Measurements from ENCODE around the gene OSMR.

The OSMR gene

GRCh38 chr5:38931731-38932130 is 85.9 kb downstream of the OSMR start:
- no peak for DNase-seq

- no peak for DNase-seq
Observed at GRCh38 chr5:38932854-38933408, 87.1 kb downstream of the OSMR start.

GRCh38 chr5:38935437-38935836 is 89.6 kb downstream of the OSMR start:
- no peak for DNase-seq

GRCh38 chr5:38936269-38936668 is 90.5 kb downstream of the OSMR start:
- no peak for DNase-seq

GRCh38 chr5:38938424-38938823 is 92.6 kb downstream of the OSMR start:
- DNase-seq: no peak

GRCh38 chr5:38938973-38939372 is 93.2 kb downstream of the OSMR start:
- no peak for DNase-seq

GRCh38 chr5:38940230-38940858 is 94.5 kb downstream of the OSMR start:
- no peak for DNase-seq

GRCh38 chr5:38941912-38942311 is 96.1 kb downstream of the OSMR start:
- no peak for DNase-seq

GRCh38 chr5:38944282-38944681 is 98.5 kb downstream of the OSMR start:
- no peak for DNase-seq

GRCh38 chr5:38948501-38948900 is 102.7 kb downstream of the OSMR start:
- no peak for DNase-seq

- DNase-seq: no peak
Observed at GRCh38 chr5:38953426-38954012, 107.7 kb downstream of the OSMR start.

- no peak for DNase-seq
Observed at GRCh38 chr5:38961691-38962090, 115.9 kb downstream of the OSMR start.

- no peak for DNase-seq
Observed at GRCh38 chr5:38968665-38969064, 122.9 kb downstream of the OSMR start.

- DNase-seq: no peak
Observed at GRCh38 chr5:38978036-38978435, 132.2 kb downstream of the OSMR start.

- DNase-seq: no peak
Observed at GRCh38 chr5:38979535-38979934, 133.7 kb downstream of the OSMR start.
